HG02885 (cell line): Measurements from ENCODE around the gene SUCLG2.

Experiments
- ATAC-seq: cut with Tn5 transposase; IDR thresholded peaks from one replicate; pipeline ENCODE4 v1.9.1; 2021; ENCODE audit warnings: mild to moderate bottlenecking; ENCODE audit not compliant: unreplicated experiment, poor library complexity

The SUCLG2 gene

GRCh38 chr3:67418426-67419217 is 235.8 kb downstream of the SUCLG2 start:
- no peak for ATAC-seq

GRCh38 chr3:67416703-67417102 is 237.7 kb downstream of the SUCLG2 start:
- ATAC-seq, result no peak

- ATAC-seq, result no peak
Observed at GRCh38 chr3:67415511-67415910, 238.9 kb downstream of the SUCLG2 start.

- no peak for ATAC-seq
Observed at GRCh38 chr3:67414740-67415139, 239.7 kb downstream of the SUCLG2 start.

- ATAC-seq, result no peak
Observed at GRCh38 chr3:67405193-67405592, 249.2 kb downstream of the SUCLG2 start.

- no peak for ATAC-seq
Observed at GRCh38 chr3:67402873-67403272, 251.5 kb downstream of the SUCLG2 start.

GRCh38 chr3:67401921-67402320 is 252.5 kb downstream of the SUCLG2 start:
- ATAC-seq, result no peak

- ATAC-seq, result no peak
Observed at GRCh38 chr3:67400476-67400875, 253.9 kb downstream of the SUCLG2 start.

GRCh38 chr3:67389176-67389575 is 265.2 kb downstream of the SUCLG2 start:
- ATAC-seq, result peak; percentile 90

- ATAC-seq, result no peak
Observed at GRCh38 chr3:67388738-67389137, 265.7 kb downstream of the SUCLG2 start.

GRCh38 chr3:67386451-67386850 is 268.0 kb downstream of the SUCLG2 start:
- ATAC-seq, result no peak

GRCh38 chr3:67384760-67385397 is 269.5 kb downstream of the SUCLG2 start:
- ATAC-seq, result peak; percentile 45

- no peak for ATAC-seq
Observed at GRCh38 chr3:67384016-67384415, 270.4 kb downstream of the SUCLG2 start.

- no peak for ATAC-seq
Observed at GRCh38 chr3:67383379-67383778, 271.0 kb downstream of the SUCLG2 start.

- no peak for ATAC-seq
Observed at GRCh38 chr3:67382536-67382935, 271.9 kb downstream of the SUCLG2 start.

GRCh38 chr3:67381667-67382272 is 272.6 kb downstream of the SUCLG2 start:
- ATAC-seq, result no peak

- no peak for ATAC-seq
Observed at GRCh38 chr3:67380118-67380517, 274.3 kb downstream of the SUCLG2 start.

- no peak for ATAC-seq
Observed at GRCh38 chr3:67377299-67377698, 277.1 kb downstream of the SUCLG2 start.

- ATAC-seq, result no peak
Observed at GRCh38 chr3:67376416-67376815, 278.0 kb downstream of the SUCLG2 start.

GRCh38 chr3:67375976-67376375 is 278.4 kb downstream of the SUCLG2 start:
- no peak for ATAC-seq

GRCh38 chr3:67362686-67363085 is 291.7 kb downstream of the SUCLG2 start:
- ATAC-seq, result no peak
